Gastroesophageal sphincter (tissue), 3 donors: ENCODE data around the gene DDX56.

Experiments used
- CTCF ChIP-seq, 4 experiments: fragments of 200-600 bp in 2 of 4; fragments of 450-650 bp in 2 of 4; sonication (generic) in 1 of 4; IDR thresholded peaks; one replicate each; pipeline ENCODE4 v1.5.1; 2017 to 2019; ENCODE audit warnings: antibody characterized with exemption in 4 of 4, mild to moderate bottlenecking in 2 of 4, moderate library complexity in 2 of 4
- POLR2A ChIP-seq, 2 donors: fragments of 450-650 bp; IDR thresholded peaks; one replicate each; pipeline ENCODE4 v1.6.1; 2017; ENCODE audit warnings: antibody characterized with exemption in 2 of 2, mild to moderate bottlenecking in 2 of 2, moderate library complexity in 1 of 2
- POLR2AphosphoS5 ChIP-seq: sonication (generic); formaldehyde crosslinking; IDR thresholded peaks from one replicate; pipeline ENCODE4 v1.6.1; 2017; ENCODE audit warnings: antibody characterized with exemption

- TF ChIP-seq POLR2AphosphoS5 (no peak), CTCF (IDR thresholded peaks at IDR 0.05) (no peak), POLR2A (IDR thresholded peaks at IDR 0.05) (no peak)
Observed at GRCh38 chr7:44561962-44562621, 11.6 kb downstream of the DDX56 start.
